GM13976 (cell line): Measurements from ENCODE around the gene GNG3.
A peak's percentile ranks its signal among the peaks of the same experiment; 100 is the strongest.

Experiments used
- DNase-seq: peaks from one replicate; pipeline ENCODE4 v3.0.0; 2012; ENCODE audit warnings: low spot score
- CTCF ChIP-seq: IDR thresholded peaks from 2 replicates; pipeline ENCODE4 v1.5.1; 2012; ENCODE audit warnings: borderline replicate concordance, mild to moderate bottlenecking; ENCODE audit not compliant: insufficient read depth; ENCODE audit errors: extremely low read depth, missing control alignments, control extremely low read depth
- in situ Hi-C: fragments of 300-500 bp; cut with MboI; formaldehyde crosslinking; loops from one replicate; pipeline ENCODE4 v1.12.0; 2022; ENCODE audit warnings: low sequenced_read_pairs, mixed read lengths, inconsistent platforms; ENCODE audit not compliant: unreplicated experiment

The GNG3 gene

GRCh38 chr11:62705880-62706849, 1.3 kb upstream of the GNG3 start:
- no peak for TF ChIP-seq CTCF
- peak; percentile 97 for DNase-seq
- in situ Hi-C loops = no loop called here

GRCh38 chr11:62706850-62707247, 627 bp upstream of the GNG3 start:
- no peak for DNase-seq
- no peak for TF ChIP-seq CTCF
- in situ Hi-C loops = no loop called here

- TF ChIP-seq CTCF = no peak
- in situ Hi-C loops = no loop called here
- no peak for DNase-seq
Observed at GRCh38 chr11:62708392-62708791, 916 bp downstream of the GNG3 start.

- DNase-seq = no peak
Observed at GRCh38 chr11:62708793-62709192, 1.3 kb downstream of the GNG3 start.

GRCh38 chr11:62709247-62710000, 1.9 kb downstream of the GNG3 start:
- in situ Hi-C loops = no loop called here
- peak; percentile 93 for DNase-seq
- TF ChIP-seq CTCF = no peak

More at GRCh38 chr11:62708793-62709192, 1.3 kb downstream of the GNG3 start:
- in situ Hi-C loops = no loop called here
- TF ChIP-seq CTCF = no peak

GRCh38 chr11:62710001-62710345, 2.5 kb downstream of the GNG3 start:
- TF ChIP-seq CTCF = no peak
- in situ Hi-C loops = no loop called here
- no peak for DNase-seq
